Hepatocyte (in vitro differentiated cells): ENCODE results near the gene C1QB. TPM values are rescaled to one million over a fixed set of nuclear protein-coding genes. Genes with fewer than 3 reads are reported as not detected.
"Not testable (repeated sequence)": the region's sequence is repeated elsewhere in the genome, so short reads cannot be mapped to it uniquely, and the experiment has no call there.

ENCODE experiments used
- DNase-seq: peaks from one replicate; pipeline ENCODE4 v3.0.0-alpha.2; 2016; ENCODE audit warnings: low spot score
- H2AFZ ChIP-seq: fragments of 200-600 bp; sonication (generic); 2 replicates; pipeline ENCODE4 v1.6.0; 2016; ENCODE audit warnings: antibody characterized with exemption, mild to moderate bottlenecking
- H3K27ac ChIP-seq: fragments of 200-600 bp; sonication (generic); 2 replicates; pipeline ENCODE4 v1.5.1; 2016; ENCODE audit warnings: mild to moderate bottlenecking
- H3K27me3 ChIP-seq: fragments of 200-600 bp; sonication (generic); 2 replicates; pipeline ENCODE4 v1.6.1; 2016
- H3K36me3 ChIP-seq: fragments of 200-600 bp; sonication (generic); replicated peaks from 2 replicates; pipeline ENCODE4 v1.5.1; 2016; ENCODE audit warnings: low read depth; ENCODE audit not compliant: insufficient read depth
- H3K4me1 ChIP-seq: fragments of 200-600 bp; sonication (generic); 2 replicates; pipeline ENCODE4 v1.5.1; 2016; ENCODE audit warnings: mild to moderate bottlenecking, moderate library complexity; ENCODE audit not compliant: insufficient read depth
- H3K4me2 ChIP-seq: fragments of 200-600 bp; sonication (generic); 2 replicates; pipeline ENCODE4 v1.6.0; 2016
- H3K4me3 ChIP-seq: fragments of 200-600 bp; sonication (generic); 2 replicates; pipeline ENCODE4 v1.5.1; 2016; ENCODE audit warnings: mild to moderate bottlenecking
- H3K79me2 ChIP-seq: fragments of 200-600 bp; sonication (generic); 2 replicates; pipeline ENCODE4 v1.6.0; 2017; ENCODE audit warnings: mild to moderate bottlenecking
- H3K9me2 ChIP-seq: fragments of 200-600 bp; sonication (generic); replicated peaks from 2 replicates; pipeline ENCODE4 v1.6.0; 2017; ENCODE audit warnings: mild to moderate bottlenecking; ENCODE audit not compliant: insufficient read depth
- H3K9me3 ChIP-seq: fragments of 200-600 bp; sonication (generic); 2 replicates; pipeline ENCODE4 v1.5.1; 2016; ENCODE audit warnings: low read depth, mild to moderate bottlenecking
- H4K20me1 ChIP-seq: fragments of 200-600 bp; sonication (generic); 2 replicates; pipeline ENCODE4 v1.6.0; 2016; ENCODE audit warnings: mild to moderate bottlenecking; ENCODE audit not compliant: insufficient read depth, poor library complexity, severe bottlenecking
- CTCF ChIP-seq: fragments of 200-600 bp; sonication (generic); IDR thresholded peaks from 2 replicates; pipeline ENCODE4 v1.5.1; 2016; ENCODE audit warnings: antibody characterized with exemption, mild to moderate bottlenecking; ENCODE audit not compliant: poor library complexity
- EZH2 ChIP-seq: fragments of 200-600 bp; sonication (generic); IDR thresholded peaks from 2 replicates; pipeline ENCODE4 v1.6.1; 2016; ENCODE audit warnings: antibody characterized with exemption, mild to moderate bottlenecking, borderline replicate concordance
- EZH2phosphoT487 ChIP-seq: fragments of 200-600 bp; sonication (generic); IDR thresholded peaks from one replicate; pipeline ENCODE4 v1.6.1; 2018; ENCODE audit warnings: antibody characterized with exemption, mild to moderate bottlenecking, low read depth, moderate library complexity; ENCODE audit not compliant: unreplicated experiment, severe bottlenecking
- WGBS: methylation state at CpG from one replicate; pipeline ENCODE4 v1.1.6; 2016; ENCODE audit warnings: low lambda C conversion rate; ENCODE audit errors: missing lambda C conversion rate; 5-methylcytosine and 5-hydroxymethylcytosine counted together
- polyA plus RNA-seq: library from polyadenylated mRNA; unstranded; fragments of >200 nt; fragmentation: Nextera tagmentation; extraction: Ambion mirVana; gene quantifications from 2 replicates; pipeline ENCODE4 v1.2.1, GENCODE V29; 2016
- total RNA-seq: library from RNA; depleted of rRNA; stranded (reverse); fragments of >200 nt; gene quantifications from 2 replicates; pipeline ENCODE4 v1.2.3, GENCODE V29; 2014

C1QB gene
- total and polyA plus RNA-seq, 2 experiments from 2014 or later, result 10.3 to 11.9 TPM

GRCh38 chr1:22704440-22705067, 51.5 kb downstream of the C1QB start:
- Histone ChIP-seq H3K9me2 (no peaks in the 10 kb centered on the region), H3K79me2 (no peaks in the 10 kb centered on the region), H3K27me3 (no peaks in the 10 kb centered on the region), H3K4me1 (peaks cover 12% of the 10 kb centered on the region), H4K20me1 (no peaks in the 10 kb centered on the region), H3K36me3 (no peaks in the 10 kb centered on the region), H2AFZ (no peak overlapping the region), H3K4me3 (no peak overlapping the region), H3K4me2 (no peak overlapping the region), H3K9me3 (no peaks in the 10 kb centered on the region), H3K27ac (no peak overlapping the region)
- peak; percentile 94 for DNase-seq
- TF ChIP-seq EZH2, result no peak
- peak; percentile 86 for TF ChIP-seq CTCF
- no peak for TF ChIP-seq EZH2phosphoT487
- WGBS, result 62% methylated on average over 2 of the region's 2 CpGs

GRCh38 chr1:22705586-22705985, 52.5 kb downstream of the C1QB start:
- no peaks in the 10 kb centered on the region for H3K79me2 ChIP-seq
- TF ChIP-seq EZH2 (no peak), CTCF (no peak), EZH2phosphoT487 (no peak)
- no peak for DNase-seq
- H2AFZ ChIP-seq, result no peak overlapping the region
- H3K4me3 ChIP-seq, result no peak overlapping the region
- no peak overlapping the region for H3K4me2 ChIP-seq
- H3K27ac ChIP-seq, result no peak overlapping the region
- H3K9me2 ChIP-seq, result no peaks in the 10 kb centered on the region
- no peaks in the 10 kb centered on the region for H4K20me1 ChIP-seq
- H3K4me1 ChIP-seq, result peaks cover 20% of the 10 kb centered on the region
- H3K27me3 ChIP-seq, result no peaks in the 10 kb centered on the region
- H3K36me3 ChIP-seq, result no peaks in the 10 kb centered on the region
- H3K9me3 ChIP-seq, result no peaks in the 10 kb centered on the region

GRCh38 chr1:22706100-22706499, 53.1 kb downstream of the C1QB start:
- not testable (repeated sequence) for H4K20me1 ChIP-seq, H3K27me3 ChIP-seq, H3K4me2 ChIP-seq, H3K79me2 ChIP-seq, H3K36me3 ChIP-seq, H2AFZ ChIP-seq, H3K9me3 ChIP-seq, H3K4me3 ChIP-seq, H3K27ac ChIP-seq, H3K9me2 ChIP-seq, DNase-seq
- peaks cover 20% of the 10 kb centered on the region for H3K4me1 ChIP-seq
- 93% methylated on average over 4 of the region's 4 CpGs for WGBS

- no peak overlapping the region for H3K27ac ChIP-seq
- H4K20me1 ChIP-seq, result peaks cover 5% of the 10 kb centered on the region
- H3K9me2 ChIP-seq, result no peaks in the 10 kb centered on the region
- no peaks in the 10 kb centered on the region for H3K27me3 ChIP-seq
- H3K9me3 ChIP-seq, result no peaks in the 10 kb centered on the region
- no peak overlapping the region for H3K4me2 ChIP-seq
- H2AFZ ChIP-seq, result no peak overlapping the region
- no peak overlapping the region for H3K4me3 ChIP-seq
- peaks cover 19% of the 10 kb centered on the region for H3K4me1 ChIP-seq
- TF ChIP-seq EZH2 (no peak), EZH2phosphoT487 (no peak), CTCF (no peak)
- DNase-seq, result no peak
- no peaks in the 10 kb centered on the region for H3K36me3 ChIP-seq
- peaks cover 15% of the 10 kb centered on the region for H3K79me2 ChIP-seq
Observed at GRCh38 chr1:22708777-22709176, 55.7 kb downstream of the C1QB start.
